ENCODE measurements around the gene ITPK1.
"Not testable (repeated sequence)": the region's sequence is repeated elsewhere in the genome, so short reads cannot be mapped to it uniquely, and the experiment has no call there.

The ITPK1 gene

GRCh38 chr14:93115821-93116675, at the start of gene ITPK1:
ITPK1 (minus strand) TSS chr14:93115925; CDS start chr14:93115163, 762 bp downstream.
- peak in 1 of 2 donors; percentile 68 for DNase-seq

GRCh38 chr14:93163564-93163963, 47.8 kb upstream of the ITPK1 start:
- DNase-seq: no peak

GRCh38 chr14:93161411-93161940, 45.8 kb upstream of the ITPK1 start:
- no peak for DNase-seq

- peak; percentile 9 to 28 for DNase-seq
Observed at GRCh38 chr14:93160353-93160801, 44.7 kb upstream of the ITPK1 start.

- DNase-seq: not testable (repeated sequence)
Observed at GRCh38 chr14:93159625-93160352, 44.1 kb upstream of the ITPK1 start.

- DNase-seq: not testable (repeated sequence)
Observed at GRCh38 chr14:93158349-93158748, 42.6 kb upstream of the ITPK1 start.

GRCh38 chr14:93156693-93157369, 41.1 kb upstream of the ITPK1 start:
- no peak for DNase-seq

- DNase-seq: no peak
Observed at GRCh38 chr14:93155667-93156066, 39.9 kb upstream of the ITPK1 start.

GRCh38 chr14:93153121-93153520, 37.4 kb upstream of the ITPK1 start:
- peak; percentile 20 to 22 for DNase-seq

GRCh38 chr14:93150227-93151208, 34.8 kb upstream of the ITPK1 start:
- peak; percentile 66 to 71 for DNase-seq

- DNase-seq: no peak
Observed at GRCh38 chr14:93148979-93149378, 33.3 kb upstream of the ITPK1 start.

- no peak for DNase-seq
Observed at GRCh38 chr14:93146119-93146518, 30.4 kb upstream of the ITPK1 start.

- DNase-seq: no peak
Observed at GRCh38 chr14:93142854-93143652, 27.3 kb upstream of the ITPK1 start.

- no peak for DNase-seq
Observed at GRCh38 chr14:93137864-93138263, 22.1 kb upstream of the ITPK1 start.

- not testable (repeated sequence) for DNase-seq
Observed at GRCh38 chr14:93136508-93136907, 20.8 kb upstream of the ITPK1 start.

GRCh38 chr14:93136009-93136408, 20.3 kb upstream of the ITPK1 start:
- DNase-seq: no peak

- no peak for DNase-seq
Observed at GRCh38 chr14:93135399-93135798, 19.7 kb upstream of the ITPK1 start.

- DNase-seq: peak; percentile 76 to 78
Observed at GRCh38 chr14:93133464-93133863, 17.7 kb upstream of the ITPK1 start.

- peak; percentile 49 to 67 for DNase-seq
Observed at GRCh38 chr14:93132472-93133065, 16.8 kb upstream of the ITPK1 start.

- DNase-seq: not testable (repeated sequence)
Observed at GRCh38 chr14:93131257-93131820, 15.6 kb upstream of the ITPK1 start.

Measured in inflammatory macrophage treated with lipopolysaccharide for 1 hour (primary cell).